GM18909 (cell line): ENCODE data around the gene SDHA.
A peak's percentile ranks its signal among the peaks of the same experiment; 100 is the strongest.
"Not testable (repeated sequence)": the region's sequence is repeated elsewhere in the genome, so short reads cannot be mapped to it uniquely, and the experiment has no call there.

Source experiments
- ATAC-seq: cut with Tn5 transposase; IDR thresholded peaks from one replicate; pipeline ENCODE4 v1.9.1; 2021; ENCODE audit warnings: mild to moderate bottlenecking; ENCODE audit not compliant: unreplicated experiment, poor library complexity

The SDHA gene

DNA sequence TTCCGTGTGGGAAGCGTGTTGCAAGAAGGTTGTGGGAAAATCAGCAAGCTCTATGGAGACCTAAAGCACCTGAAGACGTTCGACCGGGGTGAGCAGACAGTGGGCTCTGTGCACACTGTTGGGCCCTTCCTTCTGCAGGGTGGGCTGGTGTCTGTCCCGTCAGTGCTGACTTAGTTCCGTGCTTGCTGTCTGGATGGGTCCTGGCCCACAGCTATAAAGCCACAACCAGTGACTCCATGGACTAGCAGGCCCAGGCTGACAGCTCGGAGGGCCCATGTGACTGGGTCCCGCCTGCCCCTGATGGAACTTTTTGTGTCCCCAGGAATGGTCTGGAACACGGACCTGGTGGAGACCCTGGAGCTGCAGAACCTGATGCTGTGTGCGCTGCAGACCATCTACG, 32.9 kb downstream of the SDHA start:
- ATAC-seq: not testable (repeated sequence)

DNA sequence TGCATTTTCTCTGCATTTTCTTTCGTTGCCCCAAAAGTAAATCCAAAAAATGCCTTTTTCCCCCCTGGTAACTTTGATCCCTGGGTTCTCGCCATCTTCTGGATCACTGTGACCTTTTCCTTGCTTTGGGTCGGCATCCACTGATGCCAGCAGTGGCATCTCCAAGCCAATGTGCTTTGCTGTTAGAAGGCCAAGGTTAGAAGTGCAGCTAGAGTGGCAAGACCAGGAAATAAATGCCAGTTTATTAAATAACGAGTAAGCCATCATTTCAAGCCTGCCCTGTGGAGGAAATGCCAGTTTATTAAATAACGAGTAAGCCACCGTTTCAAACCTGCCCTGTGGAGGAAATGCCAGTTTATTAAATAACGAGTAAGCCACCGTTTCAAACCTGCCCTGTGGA, 33.4 kb downstream of the SDHA start:
- not testable (repeated sequence) for ATAC-seq

DNA sequence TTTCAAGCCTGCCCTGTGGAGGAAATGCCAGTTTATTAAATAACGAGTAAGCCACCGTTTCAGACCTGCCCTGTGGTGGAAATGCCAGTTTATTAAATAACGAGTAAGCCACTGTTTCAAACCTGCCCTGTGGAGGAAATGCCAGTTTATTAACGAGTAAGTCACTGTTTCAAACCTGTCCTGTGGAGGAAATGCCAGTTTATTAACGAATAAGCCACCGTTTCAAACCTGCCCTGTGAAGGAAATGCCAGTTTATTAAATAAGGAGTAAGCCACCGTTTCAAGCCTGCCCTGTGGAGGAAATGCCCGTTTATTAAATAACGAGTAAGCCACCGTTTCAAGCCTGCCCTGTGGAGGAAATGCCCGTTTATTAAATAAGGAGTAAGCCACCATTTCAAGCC, 33.9 kb downstream of the SDHA start:
- ATAC-seq: not testable (repeated sequence)

DNA sequence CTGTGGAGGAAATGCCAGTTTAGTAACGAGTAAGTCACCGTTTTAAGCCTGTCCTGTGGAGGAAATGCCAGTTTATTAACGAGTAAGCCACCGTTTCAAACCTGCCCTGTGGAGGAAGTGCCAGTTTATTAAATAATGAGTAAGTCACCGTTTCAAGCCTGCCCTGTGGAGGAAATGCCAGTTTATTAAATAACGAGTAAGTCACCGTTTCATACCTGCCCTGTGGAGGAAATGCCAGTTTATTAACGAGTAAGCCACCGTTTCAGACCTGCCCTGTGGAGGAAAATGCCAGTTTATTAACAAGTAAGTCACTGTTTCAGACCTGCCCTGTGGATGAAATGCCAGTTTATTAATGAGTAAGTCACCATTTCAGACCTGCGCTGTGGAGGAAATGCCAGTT, 34.4 kb downstream of the SDHA start:
- no peak for ATAC-seq

DNA sequence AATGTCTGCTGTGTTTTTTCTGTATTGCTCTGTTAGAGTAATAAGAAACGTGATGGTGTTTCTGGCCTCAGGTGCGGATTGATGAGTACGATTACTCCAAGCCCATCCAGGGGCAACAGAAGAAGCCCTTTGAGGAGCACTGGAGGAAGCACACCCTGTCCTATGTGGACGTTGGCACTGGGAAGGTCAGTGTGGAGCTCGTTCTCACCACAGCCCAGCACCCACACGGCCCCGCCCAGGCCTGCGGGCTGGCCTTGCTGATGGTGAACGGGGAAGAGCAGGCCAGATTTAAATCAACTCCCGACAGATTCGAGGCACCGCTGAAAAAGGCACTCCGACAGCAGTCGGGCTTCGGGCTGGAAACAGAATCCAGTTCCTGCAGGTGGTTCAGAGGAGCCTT, 36.2 kb downstream of the SDHA start:
- not testable (repeated sequence) for ATAC-seq

DNA sequence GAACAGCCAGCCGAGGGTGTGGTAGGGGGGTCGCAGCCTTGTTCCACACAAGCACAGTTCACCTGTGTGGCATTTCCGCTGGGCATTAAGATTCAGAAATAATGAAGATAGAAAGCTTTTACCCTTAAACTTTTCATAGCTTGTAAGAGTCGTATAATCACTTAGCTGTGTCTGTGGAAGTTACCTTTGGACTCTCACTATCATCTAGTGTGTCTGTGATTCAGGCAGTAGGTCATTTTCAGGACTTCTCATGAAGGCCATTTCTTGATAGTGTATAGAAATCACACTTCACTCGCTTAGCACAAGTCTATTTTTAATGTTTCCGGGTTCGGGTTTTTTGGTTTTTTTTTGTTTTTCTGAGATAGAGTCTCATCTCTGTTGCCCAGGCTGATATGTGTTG, 37.0 kb downstream of the SDHA start:
- not testable (repeated sequence) for ATAC-seq

DNA sequence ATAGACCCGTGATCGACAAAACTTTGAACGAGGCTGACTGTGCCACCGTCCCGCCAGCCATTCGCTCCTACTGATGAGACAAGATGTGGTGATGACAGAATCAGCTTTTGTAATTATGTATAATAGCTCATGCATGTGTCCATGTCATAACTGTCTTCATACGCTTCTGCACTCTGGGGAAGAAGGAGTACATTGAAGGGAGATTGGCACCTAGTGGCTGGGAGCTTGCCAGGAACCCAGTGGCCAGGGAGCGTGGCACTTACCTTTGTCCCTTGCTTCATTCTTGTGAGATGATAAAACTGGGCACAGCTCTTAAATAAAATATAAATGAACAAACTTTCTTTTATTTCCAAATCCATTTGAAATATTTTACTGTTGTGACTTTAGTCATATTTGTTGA, 38.2 kb downstream of the SDHA start:
- ATAC-seq: not testable (repeated sequence)

DNA sequence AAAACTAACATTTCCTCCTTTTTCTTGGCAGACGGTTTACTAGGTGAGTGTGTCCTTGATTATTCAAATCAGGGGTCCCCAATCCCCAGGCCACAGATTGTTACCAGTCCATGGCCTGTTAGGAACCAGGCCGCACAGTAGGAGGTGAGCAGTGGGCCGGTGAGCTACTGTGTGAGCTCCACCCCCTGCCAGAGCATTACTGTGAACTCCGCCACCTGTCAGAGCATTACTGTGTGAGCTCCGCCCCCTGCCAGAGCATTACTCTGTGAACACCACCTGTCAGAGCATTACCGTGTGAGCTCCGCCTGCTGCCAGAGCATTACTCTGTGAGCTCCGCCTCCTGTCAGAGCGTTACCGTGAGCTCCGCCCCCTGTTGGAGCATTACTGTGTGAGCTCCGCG, 39.0 kb downstream of the SDHA start:
- no peak for ATAC-seq

DNA sequence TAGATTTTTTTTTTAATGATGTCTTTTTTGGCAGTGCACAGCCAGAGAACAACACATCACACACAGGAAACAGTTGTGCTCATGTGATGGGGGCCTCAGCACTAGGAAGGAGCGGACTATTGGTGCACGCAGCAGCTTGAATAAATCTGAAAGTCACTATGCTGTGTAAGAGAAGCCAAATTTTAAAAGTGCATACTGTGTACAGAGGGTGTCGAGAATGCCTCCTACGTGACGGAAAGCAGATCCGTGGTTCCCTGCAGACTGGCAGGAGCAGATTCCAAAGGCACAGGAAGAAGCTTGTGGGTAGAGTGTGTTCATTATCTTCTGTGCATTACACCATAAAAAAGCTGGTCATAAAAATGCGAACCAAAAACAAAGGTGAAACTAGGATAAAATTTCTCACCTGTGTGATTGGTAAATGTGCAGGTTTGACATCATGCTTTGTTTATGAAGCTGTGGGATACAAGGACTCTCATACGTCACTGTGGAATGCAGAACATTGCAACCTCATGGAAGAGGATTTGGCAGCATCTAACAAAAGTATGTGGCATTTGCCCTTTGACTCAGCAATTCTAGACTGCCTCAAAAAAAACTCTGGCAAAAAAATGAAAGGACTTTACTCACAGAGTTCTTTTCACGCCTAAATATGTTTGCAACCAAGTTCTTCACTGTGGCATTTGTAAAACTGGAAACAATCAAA, 45.3 kb downstream of the SDHA start:
- not testable (repeated sequence) for ATAC-seq

DNA sequence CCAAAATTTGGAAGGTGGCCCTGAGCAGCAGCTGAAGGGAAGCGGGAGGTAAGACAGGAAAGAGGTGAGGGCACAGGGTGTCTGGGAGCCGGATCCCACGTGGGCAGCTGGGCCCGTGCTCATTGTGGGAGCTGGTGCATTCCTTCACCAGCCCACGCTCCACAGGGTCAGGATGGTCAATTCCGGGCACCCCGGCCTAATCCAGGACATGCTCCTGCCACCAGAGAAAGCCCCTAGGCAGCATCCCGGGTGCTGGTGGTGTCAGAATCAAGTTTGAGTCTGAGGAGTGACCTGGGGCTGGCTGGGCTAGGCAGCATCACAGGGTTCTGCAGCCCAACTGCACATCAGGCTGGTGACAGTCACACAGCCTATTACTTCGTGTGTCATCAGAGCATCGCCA, 46.2 kb downstream of the SDHA start:
- ATAC-seq: no peak

DNA sequence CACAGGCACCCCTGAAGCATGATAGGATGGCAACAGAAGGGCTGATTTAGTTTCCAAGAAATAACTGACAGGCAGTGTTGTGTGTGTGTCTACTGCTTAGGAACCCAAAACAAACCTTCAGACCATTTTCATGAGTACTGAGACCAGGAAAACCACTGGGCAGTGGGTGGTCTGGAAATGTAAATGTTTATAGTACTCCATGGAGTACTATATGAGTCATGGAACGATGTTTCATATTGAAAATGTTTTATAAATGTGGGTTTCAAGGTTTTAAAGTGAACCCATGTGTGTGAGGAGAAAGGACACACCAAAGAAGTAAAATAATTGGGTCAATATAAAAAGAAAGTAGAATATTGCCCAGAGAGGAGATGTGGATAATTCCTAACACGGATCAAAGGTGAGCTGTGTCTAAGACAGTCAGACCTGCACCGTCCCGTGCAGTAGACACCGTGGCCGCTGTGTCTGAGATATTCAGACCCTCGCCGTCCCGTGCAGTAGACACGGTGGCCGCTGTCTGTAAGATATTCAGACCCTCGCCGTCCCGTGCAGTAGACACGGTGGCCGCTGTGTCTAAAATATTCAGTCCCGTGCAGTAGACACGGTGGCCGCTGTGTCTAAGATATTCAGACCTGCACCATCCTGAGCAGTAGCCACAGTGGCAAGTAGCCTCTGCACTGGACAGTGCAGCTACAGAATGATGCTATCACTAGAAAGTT, 48.3 kb downstream of the SDHA start:
- ATAC-seq: not testable (repeated sequence)

DNA sequence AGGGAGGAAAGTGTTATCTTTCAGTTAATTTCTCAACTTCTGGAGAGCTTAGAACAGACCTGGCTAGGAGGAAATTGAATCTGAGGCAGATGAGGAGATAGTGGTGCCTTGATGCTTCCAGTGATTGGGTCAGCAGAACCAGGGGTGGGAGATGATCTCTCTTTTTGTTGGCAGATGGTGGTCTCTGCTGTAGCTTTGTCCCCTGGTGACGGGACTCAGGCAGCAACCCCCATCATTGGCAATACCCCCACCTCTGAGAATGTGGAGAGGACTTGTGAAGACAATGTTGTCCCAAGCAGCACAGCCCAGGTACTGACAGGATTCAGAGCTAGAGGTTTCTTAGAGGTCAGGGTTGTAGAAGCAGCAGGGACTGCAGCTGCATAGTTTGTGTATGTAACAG, 49.6 kb downstream of the SDHA start:
- no peak for ATAC-seq

DNA sequence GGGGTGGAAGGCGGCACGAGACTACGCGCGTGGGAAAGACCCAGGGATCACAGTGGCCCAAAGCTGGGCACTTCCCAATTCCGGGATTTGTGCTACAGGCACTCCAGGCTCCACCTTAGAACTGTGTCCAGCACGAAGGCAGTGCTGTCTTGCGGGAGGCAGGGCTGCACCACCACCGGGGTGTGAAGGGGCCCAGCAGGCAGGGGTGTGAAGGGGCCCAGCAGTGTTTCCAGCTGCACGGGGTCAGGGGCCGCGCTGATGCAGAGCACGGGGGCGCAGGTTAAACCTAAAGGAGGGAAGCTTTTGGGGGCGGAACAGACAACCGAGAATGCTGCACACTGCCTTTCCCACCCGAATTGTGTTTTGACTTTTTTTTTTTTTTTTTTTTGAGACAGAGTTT, 52.2 kb downstream of the SDHA start:
- ATAC-seq: no peak

DNA sequence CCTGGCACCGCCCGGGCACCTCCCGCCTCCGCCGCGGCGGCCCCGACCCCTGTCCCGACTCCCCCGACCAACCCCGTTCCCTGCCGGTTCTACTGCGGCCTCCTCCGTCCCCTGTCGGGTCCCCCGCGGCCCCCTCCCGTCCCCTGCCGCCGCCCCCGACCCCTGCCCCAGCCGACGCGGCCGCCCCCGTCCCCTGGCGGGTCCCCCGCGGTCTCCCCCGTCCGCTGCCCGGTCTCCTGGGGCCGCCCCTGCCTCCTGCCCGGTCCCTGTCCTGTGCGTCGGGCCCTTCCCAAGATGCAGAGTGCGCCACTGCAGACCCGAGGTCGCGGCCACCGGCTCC, 53.7 kb downstream of the SDHA start:
- peak; percentile 21 for ATAC-seq

DNA sequence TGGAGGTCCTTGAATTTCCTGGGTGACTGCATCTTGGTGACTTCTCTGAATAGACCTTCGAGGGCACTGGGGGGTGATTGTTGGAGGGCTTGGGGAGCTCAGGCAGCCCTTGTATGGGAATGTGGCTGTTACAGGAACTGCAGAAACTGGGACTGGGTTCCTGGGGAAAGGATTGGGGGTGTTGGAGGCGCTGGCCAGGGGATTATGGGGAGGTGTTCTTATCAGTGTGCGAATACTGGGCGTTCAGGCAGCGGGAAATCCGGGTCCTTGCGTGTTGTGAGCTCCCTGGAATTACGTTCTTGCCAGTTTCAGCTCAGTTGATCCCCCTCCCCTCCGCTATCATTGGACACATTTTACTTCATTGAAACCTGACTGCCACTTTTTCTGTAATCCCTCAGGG, 55.0 kb downstream of the SDHA start:
- not testable (repeated sequence) for ATAC-seq

DNA sequence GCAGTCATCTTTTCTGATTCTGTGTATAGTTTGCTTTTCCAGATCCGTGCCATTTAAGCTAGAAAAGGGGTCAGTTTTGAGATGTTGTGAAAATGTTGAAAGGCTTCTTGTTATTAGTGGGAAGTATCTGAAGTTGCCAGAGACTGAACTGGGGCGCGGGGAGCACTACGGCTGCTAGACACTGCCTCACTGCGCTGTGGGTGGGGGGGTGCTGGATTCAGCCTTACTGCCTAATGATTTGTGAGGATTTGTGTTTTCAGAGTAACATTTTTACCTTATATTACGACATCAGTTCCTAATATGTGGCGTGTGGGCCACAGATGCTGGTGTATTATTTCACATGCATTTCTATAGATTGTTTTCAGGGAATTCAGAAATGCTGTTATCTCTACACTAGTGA, 55.4 kb downstream of the SDHA start:
- not testable (repeated sequence) for ATAC-seq

DNA sequence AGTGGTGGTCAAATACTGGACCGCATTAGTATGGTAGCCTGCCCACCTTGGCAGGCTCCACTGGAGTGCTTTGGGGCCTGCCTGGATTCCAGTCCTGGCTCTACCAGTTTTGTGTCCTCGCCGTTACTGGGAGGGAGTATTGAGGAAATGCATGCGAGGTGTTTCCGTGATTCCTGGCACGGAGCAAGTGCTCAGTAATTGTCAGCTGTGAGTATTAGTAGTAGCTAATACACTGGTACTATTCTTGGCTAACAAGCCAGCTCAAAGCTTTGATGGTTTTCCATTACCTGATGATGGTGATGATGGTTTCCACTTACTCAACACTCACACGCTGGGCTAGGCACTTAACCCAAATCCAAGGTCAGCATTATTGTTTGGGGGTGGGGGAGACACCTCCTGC, 56.2 kb downstream of the SDHA start:
- not testable (repeated sequence) for ATAC-seq

DNA sequence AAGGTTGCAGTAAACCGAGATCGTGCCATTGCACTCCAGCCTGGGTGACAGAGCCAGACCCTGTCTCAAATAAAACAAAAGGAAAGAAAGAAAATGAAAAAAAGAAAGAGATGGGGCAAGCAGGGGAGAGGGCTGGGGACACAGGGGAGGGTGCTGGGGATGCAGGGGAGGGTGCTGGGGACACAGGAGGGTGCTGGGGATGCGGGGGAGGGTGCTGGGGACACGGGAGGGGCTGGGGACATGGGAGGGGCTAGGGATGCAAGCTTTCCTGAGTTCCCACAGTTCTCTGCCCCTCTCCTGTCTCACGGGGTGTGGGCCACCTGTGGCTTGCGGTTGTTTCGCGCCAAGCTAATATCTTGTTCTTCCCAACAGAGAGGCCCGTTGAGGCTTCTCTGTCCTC, 60.5 kb downstream of the SDHA start:
- no peak for ATAC-seq

DNA sequence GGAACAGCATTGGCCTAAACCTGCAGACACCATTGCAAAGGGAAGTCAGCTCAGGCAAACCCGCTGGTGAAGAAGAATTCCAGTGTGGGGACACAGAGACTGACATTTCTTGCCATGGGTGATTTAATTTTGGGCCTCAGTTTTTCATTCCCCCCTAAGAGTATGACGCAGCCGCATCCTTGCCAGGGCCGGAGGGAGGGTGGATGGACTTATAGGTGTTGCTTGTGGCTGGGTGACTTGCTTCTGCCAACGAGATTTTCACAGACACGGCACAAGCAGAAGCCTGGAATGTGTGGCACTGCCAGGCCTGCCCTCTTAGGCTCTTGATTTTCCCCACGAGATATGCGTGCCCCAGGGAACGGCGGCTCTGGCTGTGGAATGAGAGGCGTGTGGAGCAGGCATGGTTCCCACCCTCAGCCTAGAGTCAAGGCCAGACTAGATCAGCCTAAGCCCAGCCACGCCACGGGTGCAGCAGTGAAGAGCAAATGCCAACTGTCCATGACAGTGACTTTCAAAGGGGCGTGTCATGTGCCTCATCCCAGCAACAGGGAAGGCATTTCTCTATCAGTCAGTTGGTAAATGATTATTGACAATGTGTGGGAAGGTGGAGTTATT, 61.0 kb downstream of the SDHA start:
- not testable (repeated sequence) for ATAC-seq

DNA sequence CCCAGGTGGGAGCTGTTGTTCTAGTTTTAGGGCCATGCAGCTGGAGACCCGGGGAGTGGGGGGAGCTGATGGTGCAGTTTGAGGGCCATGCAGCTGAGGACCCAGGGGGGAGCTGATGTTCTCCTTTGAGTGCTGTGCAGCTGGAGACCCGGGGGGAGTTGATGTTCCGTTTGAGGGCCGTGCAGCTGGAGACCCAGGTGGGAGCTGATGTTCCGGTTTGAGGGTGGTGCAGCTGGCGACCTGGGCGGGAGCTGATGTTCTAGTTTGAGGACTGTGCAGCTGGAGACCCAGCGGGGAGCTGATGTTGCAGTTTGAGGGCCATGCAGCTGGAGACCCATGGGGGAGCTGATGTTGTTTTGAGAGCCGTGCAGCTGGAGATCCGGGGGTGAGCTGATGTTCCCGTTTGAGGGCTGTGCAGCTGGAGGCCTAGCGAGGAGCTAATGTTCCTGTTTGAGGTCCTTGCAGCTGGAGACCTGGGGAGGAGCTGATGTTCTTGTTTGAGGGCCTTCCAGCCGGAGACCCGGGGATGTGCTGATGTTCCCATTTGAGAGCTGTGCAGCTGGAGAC, 68.0 kb downstream of the SDHA start:
- no peak for ATAC-seq

DNA sequence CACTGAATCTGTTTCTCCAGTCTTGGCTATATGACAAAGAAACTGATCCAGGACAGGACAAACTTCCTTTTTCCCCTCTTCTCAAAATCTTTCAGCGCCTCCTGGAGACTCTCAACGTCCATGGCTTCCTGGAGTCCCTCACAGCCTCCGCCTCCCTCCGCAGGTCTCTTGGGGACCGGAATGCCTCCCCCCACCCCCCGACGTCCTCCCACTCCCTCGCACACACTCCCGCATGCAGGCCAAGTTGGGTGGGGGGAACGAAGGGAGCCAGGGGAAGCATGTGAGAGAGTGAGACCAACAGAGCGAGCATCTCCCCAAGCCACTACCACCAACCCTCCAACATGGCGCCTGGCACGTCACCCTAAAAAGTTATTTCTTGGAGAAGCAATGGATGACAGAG, 72.1 kb downstream of the SDHA start:
- ATAC-seq: not testable (repeated sequence)
